GM12874 (cell line): ENCODE results near the gene POLR1H.

ENCODE experiments used
- CTCF ChIP-seq: IDR thresholded peaks from 2 replicates; pipeline ENCODE4 v1.5.1; 2011; ENCODE audit warnings: low read depth, mild to moderate bottlenecking, control low read depth, low read length, moderate library complexity; ENCODE audit not compliant: insufficient read depth

Gene POLR1H

GRCh38 chr6:30111266-30111856, 50.3 kb downstream of the POLR1H start:
- no peak for TF ChIP-seq CTCF

DNA sequence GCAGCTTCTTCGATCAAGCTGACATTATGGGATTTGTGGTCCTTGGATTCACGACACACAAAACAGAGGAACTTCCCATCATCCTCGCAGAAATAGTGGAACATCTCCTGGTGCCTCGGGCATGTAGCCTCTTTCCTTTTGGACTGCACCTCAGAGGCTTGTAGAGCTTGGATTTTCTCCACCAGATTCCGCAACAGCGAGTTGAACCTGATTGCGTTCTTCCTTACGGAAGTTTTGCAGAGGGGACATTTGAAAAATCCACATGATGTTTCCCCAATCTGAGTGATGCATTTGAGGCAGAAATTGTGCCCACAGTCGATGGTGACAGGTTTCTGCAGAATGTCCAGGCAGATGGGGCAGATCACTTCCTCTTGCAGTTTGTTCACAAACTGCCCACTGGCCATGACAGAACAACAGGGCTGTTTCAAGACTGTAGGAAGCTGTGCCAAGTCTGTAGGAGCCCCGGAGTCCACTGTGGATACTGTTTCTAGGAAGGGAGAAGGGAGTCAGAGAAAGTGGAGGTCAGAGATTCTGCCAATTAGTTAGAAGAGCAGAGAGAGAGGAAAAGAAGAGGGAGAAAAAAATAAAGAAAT, 51.4 kb downstream of the POLR1H start:
- no peak for TF ChIP-seq CTCF

GRCh38 chr6:30113003-30113759, 52.1 kb downstream of the POLR1H start, which contains the start of gene TRIM31:
TSS of gene TRIM31 (minus strand) at chr6:30113090. CDS start at chr6:30112805, 285 bp downstream.
- TF ChIP-seq CTCF: no peak

GRCh38 chr6:30113841-30114240, 52.8 kb downstream of the POLR1H start:
- no peak for TF ChIP-seq CTCF
